GM12878 (cell line): ENCODE results near the gene GLT1D1. TPM values are rescaled to one million over a fixed set of nuclear protein-coding genes. Genes with fewer than 3 reads are reported as not detected.

Source experiments
- ATAC-seq: fragments of 200-7000 bp; cut with Tn5 transposase; 3 replicates; pipeline ENCODE4 v1.9.1; 2020; ENCODE audit warnings: mild to moderate bottlenecking, moderate library complexity
- BruUV-seq: library from RNA; stranded (reverse); fragments of 400-500 nt; replicated peaks from 2 replicates; lab custom pipeline; 2021; lab: Mats Ljungman, UMichigan
- CTCF ChIA-PET: fragments of 300-600 bp; sonication (Branson Sonifier 250); formaldehyde crosslinking; extraction: SDS; loops from one replicate; lab custom pipeline; 2021; ENCODE audit warnings: inconsistent platforms; lab: Yijun Ruan, JAX
- POLR2A ChIA-PET: fragments of 350-600 bp; formaldehyde crosslinking; extraction: SDS; loops from one replicate; lab custom pipeline; 2021; ENCODE audit warnings: inconsistent platforms; lab: Charles Lee
- RAD21 ChIA-PET: fragments of 300-600 bp; sonication (Branson Sonifier 250); formaldehyde crosslinking; loops from one replicate; lab custom pipeline; 2023; ENCODE audit warnings: antibody characterized with exemption; ENCODE audit not compliant: unreplicated experiment; lab: Charles Lee
- SMC1A ChIA-PET: fragments of 300-600 bp; sonication (Branson Sonifier 250); formaldehyde crosslinking; loops from one replicate; lab custom pipeline; 2023; ENCODE audit not compliant: unreplicated experiment, uncharacterized antibody; lab: Charles Lee
- DNase-seq: peaks from one replicate; pipeline ENCODE4 v3.0.0-alpha.2; 2011; ENCODE audit warnings: low read depth, low spot score
- FAIRE-seq: peaks from 3 replicates; lab custom pipeline; 2011; peaks lifted over from hg19 to GRCh38; lab: Jason Lieb, UNC
- H2AFZ ChIP-seq: 2 replicates; pipeline ENCODE4 v1.6.0; 2011; ENCODE audit warnings: low read depth, low read length, control low read depth; ENCODE audit not compliant: control insufficient read depth
- H3K27ac ChIP-seq: 2 replicates; pipeline ENCODE4 v1.5.1; 2011; ENCODE audit warnings: control low read depth; ENCODE audit not compliant: control insufficient read depth, insufficient read depth
- H3K27me3 ChIP-seq, 2 experiments: replicated peaks in 1 of 2; 2 replicates each; pipeline versions ENCODE4 v1.6.0 to v1.6.1; 2011; ENCODE audit warnings: low read length in 1 of 2; ENCODE audit not compliant: control insufficient read depth in 2 of 2, insufficient read depth in 2 of 2
- H3K36me3 ChIP-seq, 2 experiments: 2 replicates each; pipeline ENCODE4 v1.5.1; 2011; ENCODE audit warnings: low read length in 1 of 2; ENCODE audit not compliant: control insufficient read depth in 2 of 2, insufficient read depth in 2 of 2
- H3K4me1 ChIP-seq: 2 replicates; pipeline ENCODE4 v1.6.1; 2011; ENCODE audit warnings: mild to moderate bottlenecking, low read length, moderate library complexity, mixed read lengths; ENCODE audit not compliant: control insufficient read depth, insufficient read depth
- H3K4me2 ChIP-seq: 2 replicates; pipeline ENCODE4 v1.6.0; 2011; ENCODE audit warnings: control low read depth; ENCODE audit not compliant: control insufficient read depth, insufficient read depth
- H3K4me3 ChIP-seq: fragments of 200-600 bp; sonication (generic); 2 replicates; pipeline ENCODE4 v1.5.1; 2016
- H3K79me2 ChIP-seq: 2 replicates; pipeline ENCODE4 v1.6.0; 2011; ENCODE audit warnings: low read length; ENCODE audit not compliant: control insufficient read depth, insufficient read depth
- H3K9ac ChIP-seq: 2 replicates; pipeline ENCODE4 v1.8.0; 2011; ENCODE audit warnings: low read length, control low read depth, mixed read lengths; ENCODE audit not compliant: control insufficient read depth, insufficient read depth
- H3K9me3 ChIP-seq: replicated peaks from 3 replicates; pipeline ENCODE4 v1.5.1; 2011; ENCODE audit warnings: mild to moderate bottlenecking, low read length; ENCODE audit not compliant: control insufficient read depth, insufficient read depth
- H4K20me1 ChIP-seq: 2 replicates; pipeline ENCODE4 v1.6.0; 2011; ENCODE audit not compliant: control insufficient read depth, insufficient read depth
- ASH2L ChIP-seq: fragments of 300-600, 200-600 bp; sonication (generic); IDR thresholded peaks from 2 replicates; pipeline ENCODE4 v1.6.1; 2017; ENCODE audit warnings: low read depth, mild to moderate bottlenecking, borderline replicate concordance
- EGR1 ChIP-seq, 2 experiments: IDR thresholded peaks; 1 replicate in 1 of 2; 2 replicates in 1 of 2; pipeline ENCODE4 v1.6.1; 2011 to 2012; ENCODE audit warnings: low read depth in 2 of 2, low read length in 2 of 2, borderline replicate concordance in 1 of 2, mild to moderate bottlenecking in 1 of 2, moderate library complexity in 1 of 2
- FOS ChIP-seq: IDR thresholded peaks from 3 replicates; pipeline ENCODE4 v1.6.1; 2011; ENCODE audit warnings: borderline replicate concordance; ENCODE audit not compliant: insufficient read length; ENCODE audit errors: extremely low read depth
- GABPA ChIP-seq: IDR thresholded peaks from 2 replicates; pipeline ENCODE4 v1.6.1; 2014; ENCODE audit warnings: antibody characterized with exemption, low read depth, mild to moderate bottlenecking, inconsistent platforms
- PAX8 ChIP-seq: fragments of 450-650 bp; IDR thresholded peaks from 2 replicates; pipeline ENCODE4 v1.6.1; 2017; ENCODE audit warnings: mild to moderate bottlenecking, moderate library complexity
- RUNX3 ChIP-seq: IDR thresholded peaks from 2 replicates; pipeline ENCODE4 v1.6.1; 2012; ENCODE audit warnings: low read length, inconsistent platforms
- SIX5 ChIP-seq: IDR thresholded peaks from 2 replicates; pipeline ENCODE4 v1.6.1; 2011; ENCODE audit warnings: mild to moderate bottlenecking, low read depth, low read length, moderate library complexity; ENCODE audit not compliant: severe bottlenecking
- STAT1 ChIP-seq: fragments of 450-650 bp; conservative IDR thresholded peaks from 2 replicates; pipeline ENCODE4 v1.6.1; 2014; ENCODE audit warnings: antibody characterized with exemption, mild to moderate bottlenecking
- TCF7 ChIP-seq: IDR thresholded peaks from 2 replicates; pipeline ENCODE4 v1.6.1; 2014; ENCODE audit warnings: antibody characterized with exemption, borderline replicate concordance
- WGBS: methylation state at CpG from one replicate; pipeline ENCODE4 v1.1.6; 2016; ENCODE audit warnings: low lambda C conversion rate; ENCODE audit not compliant: insufficient replicate concordance, insufficient coverage; ENCODE audit errors: missing lambda C conversion rate; 5-methylcytosine and 5-hydroxymethylcytosine counted together
- in situ Hi-C: fragments of 300-500 bp; cut with MboI; formaldehyde crosslinking; loops from 9 replicates; pipeline ENCODE4 v1.14.3; 2018; ENCODE audit warnings: mixed read lengths
- intact Hi-C: fragments of 100-400 bp; cut with micrococcal nuclease; formaldehyde crosslinking; loops from one replicate; pipeline ENCODE4 v1.14.2; 2022; ENCODE audit not compliant: unreplicated experiment
- polyA plus RNA-seq, 11 experiments: library from polyadenylated mRNA; depleted of rRNA in 4 of 11; unstranded in 6 of 11; stranded (reverse) in 5 of 11; fragments of >200 nt; fragmentation: Nextera tagmentation in 4 of 11; fragmentation: Illumina TruSeq in 1 of 11; extraction: Ambion mirVana in 4 of 11; extraction: Trizol in 1 of 11; gene quantifications; 1 replicate in 1 of 11; 2 replicates in 10 of 11; pipeline versions ENCODE4 v1.2.1 to v1.2.3, GENCODE V29; 2011 to 2016; ENCODE audit warnings: inconsistent platforms in 2 of 11, missing spikeins in 2 of 11, low read depth in 1 of 11
- total RNA-seq, 4 experiments: library from RNA; depleted of rRNA in 3 of 4; stranded (reverse); fragments of >200 nt in 3 of 4; fragmentation: Illumina TruSeq in 1 of 4; extraction: Trizol in 1 of 4; gene quantifications; 2 replicates each; pipeline versions ENCODE4 v1.2.1 to v1.2.3, GENCODE V29; 2013 to 2021
- TF ChIP-seq, protein P1 (sequence below): fragments of 150-350 bp; IDR thresholded peaks from 2 replicates; pipeline ENCODE4 v1.6.1; 2016; ENCODE audit warnings: low read depth, low read length
- TF ChIP-seq, protein P2 (sequence below): fragments of 450-650 bp; formaldehyde crosslinking; IDR thresholded peaks from 2 replicates; pipeline ENCODE4 v1.4.0; 2020; ENCODE audit warnings: mild to moderate bottlenecking, moderate library complexity

Gene GLT1D1
- total and polyA plus RNA-seq, 10 of the 15 experiments (the other 5 are each of a cell fraction or from before 2014, with no cell fraction given): 0.42 to 62.8 (median 3.0) TPM

- Histone ChIP-seq H2AFZ (no peak overlapping the region), H3K27me3 (no peaks in the 10 kb centered on the region; a peak in 1 of 4 replicates), H3K36me3 (no peaks in the 10 kb centered on the region), H4K20me1 (no peaks in the 10 kb centered on the region), H3K4me1 (no peaks in the 10 kb centered on the region), H3K27ac (no peak overlapping the region), H3K79me2 (no peaks in the 10 kb centered on the region), H3K9ac (no peak overlapping the region), H3K9me3 (no peaks in the 10 kb centered on the region), H3K4me2 (no peak overlapping the region), H3K4me3 (no peak overlapping the region)
- 71% methylated on average over 16 of the region's 16 CpGs for WGBS
- DNase-seq: no peak
- POLR2A ChIA-PET: no interaction called here
- BruUV-seq: no TSS peak
- intact Hi-C loops: no loop called here
- FAIRE-seq: no peak
- no peak for ATAC-seq
- CTCF ChIA-PET: no interaction called here
- RAD21 ChIA-PET: no interaction called here
- in situ Hi-C loops: no loop called here
- SMC1A ChIA-PET: no interaction called here
- TF ChIP-seq STAT1 (no peak), EGR1 (IDR thresholded peaks at IDR 0.05; ENCODE audit: borderline replicate concordance in 1 of 2, low read depth in 2 of 2, low read length in 2 of 2) (no peak), SIX5 (no peak), ASH2L (no peak), PAX8 (no peak), TCF7 (no peak), FOS (no peak), GABPA (no peak), RUNX3 (no peak)
- TF ChIP-seq, protein P1, sequence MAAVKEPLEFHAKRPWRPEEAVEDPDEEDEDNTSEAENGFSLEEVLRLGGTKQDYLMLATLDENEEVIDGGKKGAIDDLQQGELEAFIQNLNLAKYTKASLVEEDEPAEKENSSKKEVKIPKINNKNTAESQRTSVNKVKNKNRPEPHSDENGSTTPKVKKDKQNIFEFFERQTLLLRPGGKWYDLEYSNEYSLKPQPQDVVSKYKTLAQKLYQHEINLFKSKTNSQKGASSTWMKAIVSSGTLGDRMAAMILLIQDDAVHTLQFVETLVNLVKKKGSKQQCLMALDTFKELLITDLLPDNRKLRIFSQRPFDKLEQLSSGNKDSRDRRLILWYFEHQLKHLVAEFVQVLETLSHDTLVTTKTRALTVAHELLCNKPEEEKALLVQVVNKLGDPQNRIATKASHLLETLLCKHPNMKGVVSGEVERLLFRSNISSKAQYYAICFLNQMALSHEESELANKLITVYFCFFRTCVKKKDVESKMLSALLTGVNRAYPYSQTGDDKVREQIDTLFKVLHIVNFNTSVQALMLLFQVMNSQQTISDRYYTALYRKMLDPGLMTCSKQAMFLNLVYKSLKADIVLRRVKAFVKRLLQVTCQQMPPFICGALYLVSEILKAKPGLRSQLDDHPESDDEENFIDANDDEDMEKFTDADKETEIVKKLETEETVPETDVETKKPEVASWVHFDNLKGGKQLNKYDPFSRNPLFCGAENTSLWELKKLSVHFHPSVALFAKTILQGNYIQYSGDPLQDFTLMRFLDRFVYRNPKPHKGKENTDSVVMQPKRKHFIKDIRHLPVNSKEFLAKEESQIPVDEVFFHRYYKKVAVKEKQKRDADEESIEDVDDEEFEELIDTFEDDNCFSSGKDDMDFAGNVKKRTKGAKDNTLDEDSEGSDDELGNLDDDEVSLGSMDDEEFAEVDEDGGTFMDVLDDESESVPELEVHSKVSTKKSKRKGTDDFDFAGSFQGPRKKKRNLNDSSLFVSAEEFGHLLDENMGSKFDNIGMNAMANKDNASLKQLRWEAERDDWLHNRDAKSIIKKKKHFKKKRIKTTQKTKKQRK: no peak
- TF ChIP-seq, protein P2, sequence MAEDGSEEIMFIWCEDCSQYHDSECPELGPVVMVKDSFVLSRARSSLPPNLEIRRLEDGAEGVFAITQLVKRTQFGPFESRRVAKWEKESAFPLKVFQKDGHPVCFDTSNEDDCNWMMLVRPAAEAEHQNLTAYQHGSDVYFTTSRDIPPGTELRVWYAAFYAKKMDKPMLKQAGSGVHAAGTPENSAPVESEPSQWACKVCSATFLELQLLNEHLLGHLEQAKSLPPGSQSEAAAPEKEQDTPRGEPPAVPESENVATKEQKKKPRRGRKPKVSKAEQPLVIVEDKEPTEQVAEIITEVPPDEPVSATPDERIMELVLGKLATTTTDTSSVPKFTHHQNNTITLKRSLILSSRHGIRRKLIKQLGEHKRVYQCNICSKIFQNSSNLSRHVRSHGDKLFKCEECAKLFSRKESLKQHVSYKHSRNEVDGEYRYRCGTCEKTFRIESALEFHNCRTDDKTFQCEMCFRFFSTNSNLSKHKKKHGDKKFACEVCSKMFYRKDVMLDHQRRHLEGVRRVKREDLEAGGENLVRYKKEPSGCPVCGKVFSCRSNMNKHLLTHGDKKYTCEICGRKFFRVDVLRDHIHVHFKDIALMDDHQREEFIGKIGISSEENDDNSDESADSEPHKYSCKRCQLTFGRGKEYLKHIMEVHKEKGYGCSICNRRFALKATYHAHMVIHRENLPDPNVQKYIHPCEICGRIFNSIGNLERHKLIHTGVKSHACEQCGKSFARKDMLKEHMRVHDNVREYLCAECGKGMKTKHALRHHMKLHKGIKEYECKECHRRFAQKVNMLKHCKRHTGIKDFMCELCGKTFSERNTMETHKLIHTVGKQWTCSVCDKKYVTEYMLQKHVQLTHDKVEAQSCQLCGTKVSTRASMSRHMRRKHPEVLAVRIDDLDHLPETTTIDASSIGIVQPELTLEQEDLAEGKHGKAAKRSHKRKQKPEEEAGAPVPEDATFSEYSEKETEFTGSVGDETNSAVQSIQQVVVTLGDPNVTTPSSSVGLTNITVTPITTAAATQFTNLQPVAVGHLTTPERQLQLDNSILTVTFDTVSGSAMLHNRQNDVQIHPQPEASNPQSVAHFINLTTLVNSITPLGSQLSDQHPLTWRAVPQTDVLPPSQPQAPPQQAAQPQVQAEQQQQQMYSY (CRISPR knock-in tag): no peak
Measured at GRCh38 chr12:129028844-129029243, 175.6 kb downstream of the GLT1D1 start.
